AG08396 (cell line): Measurements from ENCODE around the gene MACF1.

Experiments used
- DNase-seq: peaks from one replicate; pipeline ENCODE4 v3.0.0; 2012; ENCODE audit warnings: low spot score, mixed read lengths

MACF1 gene

GRCh38 chr1:39268112-39268581 is 63.7 kb downstream of the MACF1 start:
- peak; percentile 62 for DNase-seq

GRCh38 chr1:39268906-39269305 is 64.4 kb downstream of the MACF1 start:
- no peak for DNase-seq

GRCh38 chr1:39269349-39269748 is 64.9 kb downstream of the MACF1 start:
- DNase-seq = no peak

GRCh38 chr1:39269791-39270342 is 65.4 kb downstream of the MACF1 start:
- no peak for DNase-seq

GRCh38 chr1:39270368-39270767 is 65.9 kb downstream of the MACF1 start:
- DNase-seq = no peak

- DNase-seq = no peak
Observed at GRCh38 chr1:39272027-39272797, 67.7 kb downstream of the MACF1 start.

- no peak for DNase-seq
Observed at GRCh38 chr1:39272798-39273469, 68.4 kb downstream of the MACF1 start.

GRCh38 chr1:39275836-39276507 is 71.5 kb downstream of the MACF1 start:
- no peak for DNase-seq

GRCh38 chr1:39277879-39278278 is 73.4 kb downstream of the MACF1 start:
- DNase-seq = no peak

- DNase-seq = no peak
Observed at GRCh38 chr1:39282537-39283216, 78.2 kb downstream of the MACF1 start.

GRCh38 chr1:39283858-39284257 is 79.4 kb downstream of the MACF1 start:
- DNase-seq = no peak

- DNase-seq = no peak
Observed at GRCh38 chr1:39287541-39287940, 83.0 kb downstream of the MACF1 start.

GRCh38 chr1:39288735-39289465 is 84.4 kb downstream of the MACF1 start:
- DNase-seq = no peak

- DNase-seq = no peak
Observed at GRCh38 chr1:39292401-39292800, 87.9 kb downstream of the MACF1 start.

GRCh38 chr1:39293375-39294070 is 89.0 kb downstream of the MACF1 start:
- no peak for DNase-seq

GRCh38 chr1:39294531-39294930 is 90.0 kb downstream of the MACF1 start:
- DNase-seq = peak; percentile 12

- no peak for DNase-seq
Observed at GRCh38 chr1:39295901-39296300, 91.4 kb downstream of the MACF1 start.

- DNase-seq = peak; percentile 47
Observed at GRCh38 chr1:39297551-39297950, 93.1 kb downstream of the MACF1 start.

- DNase-seq = no peak
Observed at GRCh38 chr1:39301606-39302005, 97.1 kb downstream of the MACF1 start.

GRCh38 chr1:39305555-39305954 is 101.1 kb downstream of the MACF1 start:
- no peak for DNase-seq

- no peak for DNase-seq
Observed at GRCh38 chr1:39310015-39310414, 105.5 kb downstream of the MACF1 start.
